Heart left ventricle (tissue), 16 donors: Measurements from ENCODE around the gene SLCO6A1. TPM values are rescaled to one million over a fixed set of nuclear protein-coding genes. Genes with fewer than 3 reads are reported as not detected.

ENCODE experiments used
- ATAC-seq, 4 donors: fragments of 200-7000 bp; cut with Tn5 transposase; one replicate each; pipeline ENCODE4 v1.9.1; 2020 to 2022; ENCODE audit warnings: moderate library complexity in 4 of 4, mild to moderate bottlenecking in 3 of 4, moderate number of reproducible peaks in 1 of 4
- DNase-seq, 5 donors: peaks; one replicate each; pipeline ENCODE4 v3.0.0-alpha.2; 2020
- H3K27ac ChIP-seq, 12 donors: fragments of 200-600 bp; sonication (generic) in 4 of 12; one replicate each; pipeline versions ENCODE4 v1.5.0 to v1.8.0; 2016 to 2022; ENCODE audit warnings: mild to moderate bottlenecking in 2 of 12
- H3K27me3 ChIP-seq, 9 donors: fragments of 200-600 bp; sonication (generic) in 2 of 9; one replicate each; pipeline versions ENCODE4 v1.5.1 to v1.8.0; 2016 to 2022; ENCODE audit warnings: mild to moderate bottlenecking in 3 of 9
- H3K36me3 ChIP-seq, 9 donors: fragments of 200-600 bp; sonication (generic) in 2 of 9; one replicate each; pipeline versions ENCODE4 v1.5.0 to v1.8.0; 2018 to 2022; ENCODE audit warnings: mild to moderate bottlenecking in 2 of 9
- H3K4me1 ChIP-seq, 12 donors: fragments of 200-600 bp; sonication (generic) in 4 of 12; one replicate each; pipeline versions ENCODE4 v1.5.0 to v1.8.0; 2016 to 2022; ENCODE audit warnings: mild to moderate bottlenecking in 3 of 12
- H3K4me3 ChIP-seq, 12 donors: fragments of 200-600 bp; sonication (generic) in 4 of 12; one replicate each; pipeline versions ENCODE4 v1.5.0 to v1.8.0; 2017 to 2022; ENCODE audit warnings: mild to moderate bottlenecking in 9 of 12, moderate library complexity in 4 of 12
- H3K9me3 ChIP-seq, 12 donors: fragments of 200-600 bp; sonication (generic) in 4 of 12; one replicate each; pipeline versions ENCODE4 v1.5.0 to v1.8.0; 2016 to 2022; ENCODE audit warnings: mild to moderate bottlenecking in 1 of 12
- CTCF ChIP-seq, 12 donors: fragments of 200-600 bp; sonication (generic) in 4 of 12; IDR thresholded peaks; one replicate each; pipeline versions ENCODE4 v1.5.0 to v1.8.0; 2018 to 2022; ENCODE audit warnings: antibody characterized with exemption in 12 of 12, mild to moderate bottlenecking in 5 of 12
- POLR2A ChIP-seq, 2 donors: fragments of 450-650 bp; IDR thresholded peaks; one replicate each; pipeline ENCODE4 v1.6.1; 2017; ENCODE audit warnings: antibody characterized with exemption in 2 of 2, mild to moderate bottlenecking in 2 of 2, moderate library complexity in 2 of 2
- WGBS, 4 donors: extraction: QIAGEN DNeasy Blood & Tissue Kit in 2 of 4; methylation state at CpG; one replicate each; pipeline versions ENCODE4 v1.1.5 to v1.1.7; 2013 to 2018; 5-methylcytosine and 5-hydroxymethylcytosine counted together
- intact Hi-C, 10 donors: fragments of 100-400 bp; cut with DNase I; formaldehyde crosslinking; loops; one replicate each; pipeline versions ENCODE4 v1.11.1 to v1.14.2; 2022
- long read RNA-seq, 3 donors: library from polyadenylated mRNA; unstranded; transcript quantifications; one replicate each; pipeline ENCODE4 v2.0.0, GENCODE V29; 2020 to 2021
- polyA plus RNA-seq, 2 donors: library from polyadenylated mRNA; stranded (reverse); fragments of 200-250 nt; gene quantifications; one replicate each; pipeline ENCODE4 v1.2.3, GENCODE V29; 2013
- total RNA-seq, 9 donors: library from RNA; depleted of rRNA in 2 of 9; stranded (reverse); fragments of >200 nt in 2 of 9; fragmentation: NEBNext Ultra II Directional in 3 of 9; extraction: Animal tissue kit (Norgen Biotek cat#: 25700) in 3 of 9; gene quantifications; one replicate each; pipeline versions ENCODE4 v1.1.0 to v1.2.4, GENCODE V29; 2016 to 2023
- donor health status: ischemic (EF 13 %, LVEDD 7.1; RV severe dilation, severe dysfunction).
- donor health status: healthy with polysubstance abuse.
- donor health status: DM: no; HTN: yes; CAD: no.
- donor health status: DM: no; HTN: no; CAD: no.
- donor health status: ischemic (EF 25% LVEDD 6.9; RV normal size, moderate dysfunction).
- donor health status: ischemic (EF 25% LVEDD 5.7; RV mildly dilated, moderate dysfunction).
- donor health status: healthy.
- donor health status: DM: yes; HTN: yes; CAD: no.
- donor health status: ischemic (EF 35%, LVEDD 5.7; RV mildly dilated, moderate dysfunction).
- donor health status: nonischemic (EF 11% LVEDD 7.7; RV severe dilation, severe dysfunction).
- donor health status: DM: yes; HTN: yes; CAD: no.
- donor health status: PGD.
- donor health status: ischemic (EF 29% LVEDD 5.4; RV normal size, mild dysfunction).
- donor health status: nonischemic (EF 23%, LVEDD 6.1; RV moderate dilation, normal function).

The SLCO6A1 gene
- not detected for total RNA-seq
- polyA plus RNA-seq: not detected
- long read RNA-seq, donor 1: 0 reads
- long read RNA-seq, donor 2: 0 reads
- long read RNA-seq, donor 3: 0 reads

DNA sequence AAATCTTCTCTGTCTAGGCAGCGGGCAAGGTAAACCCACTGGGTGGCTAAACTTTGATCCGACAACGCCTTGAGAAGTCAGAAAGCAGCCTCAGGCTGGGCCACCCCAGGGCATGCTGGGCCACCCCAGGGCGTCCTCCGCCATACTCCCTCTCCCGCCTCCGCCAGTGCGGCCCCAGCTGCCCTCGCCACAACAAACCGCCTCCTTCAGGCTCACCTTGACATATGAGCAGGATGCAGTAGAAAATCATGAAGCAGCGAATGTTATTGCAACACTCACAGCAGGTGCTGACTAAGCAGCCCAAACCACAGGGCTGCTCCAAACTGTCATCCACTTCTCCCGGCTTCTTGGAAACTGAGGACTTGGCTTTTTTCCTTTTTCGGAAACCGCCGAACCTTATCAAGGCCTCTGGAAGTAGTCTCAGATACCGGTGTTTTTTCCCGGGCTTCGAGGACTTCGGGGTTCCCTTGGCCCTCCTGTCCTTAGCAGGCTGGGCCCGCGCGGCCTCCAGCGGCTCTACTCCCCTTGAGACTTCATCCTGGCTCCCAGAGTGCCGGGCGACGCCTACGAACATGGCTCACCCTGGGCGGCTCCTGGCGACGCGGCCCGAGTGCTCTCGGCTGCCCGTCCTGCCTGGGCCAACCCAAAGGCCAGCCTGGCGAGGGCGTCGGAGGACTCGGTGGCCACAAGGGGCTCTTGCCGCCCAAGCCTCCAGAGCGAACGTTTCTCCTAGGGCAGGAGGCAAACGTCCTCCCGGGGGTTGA is at the start of gene SLCO6A1:
TSS of gene SLCO6A1 (minus strand) at position 731 of the 764 bp plus-strand sequence. CDS start at position 574, 157 bp downstream.
- Histone ChIP-seq H3K27ac (no peak within 1 kb of the TSS), H3K36me3 (no peaks in the 10 kb centered on the region), H3K27me3 (no peaks in the 10 kb centered on the region), H3K4me1 (no peaks in the 10 kb centered on the region), H3K9me3 (no peaks in the 10 kb centered on the region), H3K4me3 (no peak within 1 kb of the TSS)
- ATAC-seq (no peak), DNase-seq (no peak)
- 85 to 94% (median 91%) methylated on average over 37 to 43 of the region's 43 CpGs for WGBS, 4 donors
- TF ChIP-seq CTCF (IDR thresholded peaks at IDR 0.05) (no peak), POLR2A (IDR thresholded peaks at IDR 0.05) (no peak)
- intact Hi-C loops: no loop called here

DNA sequence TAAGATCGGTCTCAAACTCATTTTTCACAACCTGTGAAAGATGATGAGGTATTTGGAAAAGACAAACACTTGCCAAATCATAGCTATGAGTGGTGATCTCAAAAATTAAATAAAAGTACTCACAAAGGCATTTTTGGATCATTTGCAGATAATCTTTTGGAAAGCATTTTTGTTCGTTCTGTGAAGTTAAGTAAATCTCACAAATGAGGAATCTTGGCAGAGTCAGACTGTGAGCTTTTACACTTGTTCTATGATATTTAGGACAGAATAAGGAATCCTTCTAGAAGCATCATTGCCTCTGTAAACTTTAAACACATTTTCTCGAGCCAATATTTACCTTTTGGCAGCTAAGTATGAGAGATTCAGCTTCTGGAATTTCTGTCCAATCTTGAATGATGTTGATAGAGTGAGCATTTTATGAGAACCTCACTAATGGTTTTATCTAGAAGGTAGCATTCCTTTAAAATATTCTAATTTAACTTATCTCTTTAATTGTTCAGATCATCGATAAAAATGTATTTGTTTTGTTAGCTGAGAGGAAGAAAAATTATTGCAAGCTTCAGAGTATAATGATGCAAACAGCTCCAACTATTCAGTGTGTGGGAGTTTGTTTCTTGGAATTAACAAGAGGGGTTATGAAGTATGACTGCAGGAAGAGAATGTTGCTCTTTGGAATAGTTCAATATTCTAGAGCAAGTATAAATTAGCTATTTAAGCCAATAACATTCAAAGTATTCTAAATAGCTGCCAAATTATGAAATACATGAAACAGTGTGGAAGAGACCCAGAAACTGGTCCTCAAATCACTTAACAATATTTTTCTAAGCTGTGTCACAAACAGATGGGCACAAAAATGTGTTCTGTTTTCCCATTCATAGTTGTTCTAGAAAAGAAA is 48.6 kb upstream of the SLCO6A1 start:
- Histone ChIP-seq H3K27me3 (no peaks in the 10 kb centered on the region), H3K27ac (peak overlapping the region in 4 of 12 donors; percentile 36 to 65 (median 53)), H3K4me1 (peaks cover 0 to 6% (median 0%) of the 10 kb centered on the region in 12 donors), H3K4me3 (no peak overlapping the region), H3K9me3 (peaks cover 0 to 12% (median 0%) of the 10 kb centered on the region in 12 donors), H3K36me3 (no peaks in the 10 kb centered on the region)
- WGBS, 4 donors: 60 to 71% (median 65%) methylated on average over 4 of the region's 4 CpGs
- intact Hi-C loops: no loop called here
- no peak for DNase-seq
- TF ChIP-seq CTCF (IDR thresholded peaks at IDR 0.05) (no peak), POLR2A (IDR thresholded peaks at IDR 0.05) (no peak)
- ATAC-seq: peak; percentile 36 to 75 (median 68)

DNA sequence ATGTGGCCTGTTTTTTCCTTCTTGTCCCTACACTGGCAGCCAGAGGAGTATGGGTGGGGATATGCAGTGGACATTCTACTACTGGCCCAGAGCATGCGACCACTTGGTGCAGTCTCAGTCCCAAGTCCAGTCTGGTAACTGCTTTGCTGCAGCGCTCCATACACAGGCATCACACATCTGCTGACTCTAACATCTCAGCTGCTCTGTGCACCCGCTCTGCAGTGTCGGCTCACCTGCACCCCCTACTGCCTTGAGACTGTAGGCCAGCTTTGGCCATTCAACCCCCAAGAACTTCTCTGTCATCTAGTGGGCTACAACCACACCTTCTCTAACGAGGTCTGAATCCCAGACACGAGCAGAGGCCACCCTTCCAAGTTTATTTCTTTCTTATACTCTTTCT is 46.4 kb upstream of the SLCO6A1 start:
- peaks cover 0 to 6% (median 0%) of the 10 kb centered on the region in 12 donors for H3K4me1 ChIP-seq
- H3K27ac ChIP-seq: no peak overlapping the region
- no peaks in the 10 kb centered on the region for H3K27me3 ChIP-seq
- no peak for ATAC-seq
- no peak for DNase-seq
- no peaks in the 10 kb centered on the region for H3K36me3 ChIP-seq
- intact Hi-C loops: no loop called here
- no peak for TF ChIP-seq POLR2A (IDR thresholded peaks at IDR 0.05)
- TF ChIP-seq CTCF (IDR thresholded peaks at IDR 0.05): peak in 3 of 12 donors; percentile 7 to 16 (median 7)
- H3K4me3 ChIP-seq: no peak overlapping the region
- WGBS, 4 donors: 51 to 62% (median 55%) methylated on average over 6 of the region's 6 CpGs
- peaks cover 0 to 14% (median 0%) of the 10 kb centered on the region in 12 donors for H3K9me3 ChIP-seq

DNA sequence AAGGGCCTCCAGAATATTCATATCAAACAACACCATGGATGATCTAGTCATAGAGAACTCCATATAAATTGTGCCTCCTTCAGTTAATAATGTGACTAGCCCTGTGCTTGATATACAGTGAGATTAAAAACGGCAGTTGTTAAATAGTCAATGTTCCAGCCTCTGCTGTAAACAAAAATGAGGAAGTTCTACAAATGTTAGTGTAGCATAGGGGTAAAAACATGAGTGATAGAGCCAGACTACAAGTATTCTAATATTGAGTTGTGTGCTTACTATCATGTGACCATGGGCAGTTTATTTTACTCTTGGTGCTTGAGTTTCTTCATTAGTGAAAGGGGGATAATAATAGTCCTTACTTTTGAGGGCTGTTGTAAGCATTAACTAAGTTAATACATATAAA is 43.3 kb upstream of the SLCO6A1 start:
- TF ChIP-seq CTCF (IDR thresholded peaks at IDR 0.05): no peak
- TF ChIP-seq POLR2A (IDR thresholded peaks at IDR 0.05): no peak
- 55 to 71% (median 70%) methylated on average over 1 of the region's 1 CpG for WGBS, 4 donors
- H3K9me3 ChIP-seq: peaks cover 0 to 6% (median 0%) of the 10 kb centered on the region in 12 donors
- no peak overlapping the region for H3K4me3 ChIP-seq
- DNase-seq: no peak
- H3K27me3 ChIP-seq: no peaks in the 10 kb centered on the region
- intact Hi-C loops: no loop called here
- H3K27ac ChIP-seq: no peak overlapping the region
- no peak for ATAC-seq
- H3K36me3 ChIP-seq: no peaks in the 10 kb centered on the region
- peaks cover 0 to 4% (median 0%) of the 10 kb centered on the region in 12 donors for H3K4me1 ChIP-seq
